Measurements from ENCODE around the gene BEGAIN.

DNA sequence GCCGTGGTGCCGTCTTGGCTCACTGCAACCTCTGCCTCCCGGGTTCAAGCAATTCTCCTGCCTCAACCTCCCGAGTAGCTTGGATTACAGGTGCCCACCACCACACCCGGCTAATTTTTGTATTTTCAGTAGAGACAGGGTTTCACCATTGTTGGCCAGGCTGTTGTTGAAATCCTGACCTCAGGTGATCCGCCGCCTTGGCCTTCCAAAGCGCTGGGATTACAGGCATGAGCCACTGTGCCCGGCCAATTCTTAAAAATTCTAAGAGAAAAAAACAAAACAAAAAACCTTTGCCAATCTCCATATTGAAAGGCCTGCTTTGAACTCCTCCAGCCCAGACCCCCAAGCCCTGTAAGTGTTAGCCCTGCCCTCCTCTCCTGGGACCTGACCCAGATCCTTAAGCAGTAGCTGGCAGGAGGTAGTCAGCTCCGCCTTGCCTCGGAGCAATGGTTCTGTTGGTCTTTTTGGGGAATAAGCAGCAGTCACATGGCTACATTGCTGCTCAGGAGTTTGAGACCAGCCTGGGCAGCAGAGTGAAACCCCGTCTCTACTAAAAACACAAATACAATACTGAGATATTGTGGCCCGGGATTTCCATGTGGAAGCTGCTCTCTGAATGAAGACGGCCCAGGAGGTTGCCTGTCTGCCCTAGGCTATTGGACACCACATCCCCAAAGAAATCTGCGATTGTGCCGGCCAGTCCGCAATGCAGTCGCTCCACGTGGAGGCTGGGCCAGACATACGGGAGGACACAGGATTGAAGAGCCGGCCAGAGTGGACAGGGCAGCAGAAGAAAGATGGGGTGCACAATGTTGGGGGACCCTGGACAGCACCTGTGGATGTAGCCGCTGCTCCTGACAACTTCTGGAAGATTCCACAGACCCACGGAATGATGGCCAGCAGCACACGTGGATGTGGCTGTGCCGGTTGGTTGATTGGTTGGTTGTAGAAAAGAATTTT lies 28.8 kb upstream of the BEGAIN start:
- TF ChIP-seq POLR2A (IDR thresholded peaks at IDR 0.05): no peak
- TF ChIP-seq, protein P1, sequence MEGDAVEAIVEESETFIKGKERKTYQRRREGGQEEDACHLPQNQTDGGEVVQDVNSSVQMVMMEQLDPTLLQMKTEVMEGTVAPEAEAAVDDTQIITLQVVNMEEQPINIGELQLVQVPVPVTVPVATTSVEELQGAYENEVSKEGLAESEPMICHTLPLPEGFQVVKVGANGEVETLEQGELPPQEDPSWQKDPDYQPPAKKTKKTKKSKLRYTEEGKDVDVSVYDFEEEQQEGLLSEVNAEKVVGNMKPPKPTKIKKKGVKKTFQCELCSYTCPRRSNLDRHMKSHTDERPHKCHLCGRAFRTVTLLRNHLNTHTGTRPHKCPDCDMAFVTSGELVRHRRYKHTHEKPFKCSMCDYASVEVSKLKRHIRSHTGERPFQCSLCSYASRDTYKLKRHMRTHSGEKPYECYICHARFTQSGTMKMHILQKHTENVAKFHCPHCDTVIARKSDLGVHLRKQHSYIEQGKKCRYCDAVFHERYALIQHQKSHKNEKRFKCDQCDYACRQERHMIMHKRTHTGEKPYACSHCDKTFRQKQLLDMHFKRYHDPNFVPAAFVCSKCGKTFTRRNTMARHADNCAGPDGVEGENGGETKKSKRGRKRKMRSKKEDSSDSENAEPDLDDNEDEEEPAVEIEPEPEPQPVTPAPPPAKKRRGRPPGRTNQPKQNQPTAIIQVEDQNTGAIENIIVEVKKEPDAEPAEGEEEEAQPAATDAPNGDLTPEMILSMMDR (IDR thresholded peaks at IDR 0.05): no peak

Measured in adrenal gland (tissue), 5 donors.